GM23338 (cell line): ENCODE measurements around the gene ALKBH8. TPM values are rescaled to one million over a fixed set of nuclear protein-coding genes. Genes with fewer than 3 reads are reported as not detected.

Source experiments
- ATAC-seq: fragments of 200-7000 bp; cut with Tn5 transposase; 3 replicates; pipeline ENCODE4 v1.9.1; 2020
- DNase-seq: peaks from one replicate; pipeline ENCODE4 v3.0.0-alpha.2; 2015; ENCODE audit warnings: low spot score
- H2AFZ ChIP-seq: fragments of 200-600 bp; sonication (generic); 2 replicates; pipeline ENCODE4 v1.8.0; 2016; ENCODE audit warnings: antibody characterized with exemption, mild to moderate bottlenecking, moderate library complexity
- H3F3A ChIP-seq: fragments of 200-600 bp; sonication (generic); replicated peaks from 2 replicates; pipeline ENCODE4 v1.8.0; 2017; ENCODE audit warnings: antibody characterized with exemption, mixed run types, low read depth
- H3K27ac ChIP-seq: fragments of 200-600 bp; sonication (generic); 2 replicates; pipeline ENCODE4 v1.6.1; 2016; ENCODE audit warnings: low read depth
- H3K27me3 ChIP-seq: fragments of 200-600 bp; sonication (generic); 2 replicates; pipeline ENCODE4 v1.8.0; 2016; ENCODE audit warnings: mild to moderate bottlenecking, mixed run types, moderate library complexity; ENCODE audit not compliant: insufficient read depth
- H3K36me3 ChIP-seq: fragments of 200-600 bp; sonication (generic); 2 replicates; pipeline ENCODE4 v1.8.0; 2016; ENCODE audit warnings: mild to moderate bottlenecking; ENCODE audit not compliant: insufficient read depth
- H3K4me1 ChIP-seq: fragments of 200-600 bp; sonication (generic); 2 replicates; pipeline ENCODE4 v1.8.0; 2016; ENCODE audit warnings: mild to moderate bottlenecking, moderate library complexity; ENCODE audit not compliant: insufficient read depth
- H3K4me2 ChIP-seq: fragments of 200-600 bp; sonication (generic); 2 replicates; pipeline ENCODE4 v1.7.1; 2017; ENCODE audit warnings: mixed run types
- H3K4me3 ChIP-seq: fragments of 200-600 bp; sonication (generic); 2 replicates; pipeline ENCODE4 v1.6.1; 2016; ENCODE audit warnings: mixed run types
- H3K79me2 ChIP-seq: fragments of 200-600 bp; sonication (generic); replicated peaks from 2 replicates; pipeline ENCODE4 v1.8.0; 2017; ENCODE audit warnings: mild to moderate bottlenecking; ENCODE audit not compliant: insufficient read depth
- H3K9me2 ChIP-seq: fragments of 200-600 bp; sonication (generic); 2 replicates; pipeline ENCODE4 v1.8.0; 2017; ENCODE audit not compliant: insufficient read depth
- H4K20me1 ChIP-seq: fragments of 200-600 bp; sonication (generic); replicated peaks from 2 replicates; pipeline ENCODE4 v1.8.0; 2017; ENCODE audit warnings: mild to moderate bottlenecking; ENCODE audit not compliant: insufficient read depth
- H3K27ac Mint-ChIP-seq: 2 replicates; pipeline ENCODE4 v1.8.0; 2020; ENCODE audit warnings: inconsistent platforms, mild to moderate bottlenecking, moderate library complexity, mixed read lengths
- H3K27me3 Mint-ChIP-seq: 3 replicates; pipeline ENCODE4 v1.8.0; 2022; ENCODE audit warnings: low read depth, mild to moderate bottlenecking, moderate library complexity, mixed read lengths, inconsistent platforms; ENCODE audit not compliant: insufficient read depth, poor library complexity
- H3K36me3 Mint-ChIP-seq: 3 replicates; pipeline ENCODE4 v1.8.0; 2021; ENCODE audit warnings: low read depth, mild to moderate bottlenecking, inconsistent platforms, moderate library complexity, mixed read lengths
- H3K4me1 Mint-ChIP-seq: 3 replicates; pipeline ENCODE4 v1.8.0; 2020; ENCODE audit warnings: mild to moderate bottlenecking, inconsistent platforms, mixed read lengths
- H3K4me3 Mint-ChIP-seq: 3 replicates; pipeline ENCODE4 v1.8.0; 2021; ENCODE audit warnings: moderate library complexity, mild to moderate bottlenecking, inconsistent platforms, mixed read lengths
- H3K9me3 Mint-ChIP-seq: 3 replicates; pipeline ENCODE4 v1.8.0; 2020; ENCODE audit warnings: moderate library complexity, mild to moderate bottlenecking, inconsistent platforms, mixed read lengths
- CREB1 ChIP-seq: fragments of 250-450 bp; sonication (Bioruptor Pico); IDR thresholded peaks from 2 replicates; pipeline ENCODE4 v1.5.0; 2020; ENCODE audit warnings: low read depth, mild to moderate bottlenecking, moderate library complexity
- CTCF ChIP-seq, 2 experiments: fragments of 200-600 bp in 1 of 2; sonication (generic) in 1 of 2; conservative IDR thresholded peaks; 2 replicates each; pipeline versions ENCODE4 v1.5.1 to v1.6.1; 2016 to 2017; ENCODE audit warnings: antibody characterized with exemption in 2 of 2, low read depth in 2 of 2, mild to moderate bottlenecking in 2 of 2, moderate library complexity in 1 of 2
- ETS1 ChIP-seq: IDR thresholded peaks from 2 replicates; pipeline ENCODE4 v1.6.1; 2016; ENCODE audit warnings: antibody characterized with exemption
- EZH2 ChIP-seq: fragments of 200-600 bp; sonication (generic); IDR thresholded peaks from one replicate; pipeline ENCODE4 v1.8.0; 2017; ENCODE audit warnings: antibody characterized with exemption, mild to moderate bottlenecking, low read depth; ENCODE audit not compliant: unreplicated experiment
- EZH2phosphoT487 ChIP-seq: fragments of 200-600 bp; sonication (generic); IDR thresholded peaks from one replicate; pipeline ENCODE4 v1.8.1; 2018; ENCODE audit warnings: antibody characterized with exemption; ENCODE audit not compliant: unreplicated experiment
- JUNB ChIP-seq: IDR thresholded peaks from one replicate; pipeline ENCODE4 v1.6.1; 2016; ENCODE audit warnings: antibody characterized with exemption; ENCODE audit not compliant: unreplicated experiment
- NANOG ChIP-seq: IDR thresholded peaks from 2 replicates; pipeline ENCODE4 v1.6.1; 2016; ENCODE audit warnings: antibody characterized with exemption, borderline replicate concordance
- POLR2AphosphoS5 ChIP-seq: IDR thresholded peaks from 2 replicates; pipeline ENCODE4 v1.6.1; 2016; ENCODE audit warnings: antibody characterized with exemption, low read depth
- REST ChIP-seq: IDR thresholded peaks from one replicate; pipeline ENCODE4 v1.6.1; 2018; ENCODE audit warnings: antibody characterized with exemption; ENCODE audit not compliant: unreplicated experiment
- STAT1 ChIP-seq: IDR thresholded peaks from one replicate; pipeline ENCODE4 v1.6.1; 2016; ENCODE audit warnings: antibody characterized with exemption; ENCODE audit not compliant: unreplicated experiment
- ZNF114 ChIP-seq: fragments of 250-450 bp; sonication (Bioruptor Pico); IDR thresholded peaks from 2 replicates; pipeline ENCODE4 v1.5.0; 2020; ENCODE audit warnings: mild to moderate bottlenecking, moderate library complexity
- ZNF331 ChIP-seq: fragments of 250-450 bp; sonication (Bioruptor Pico); IDR thresholded peaks from 2 replicates; pipeline ENCODE4 v1.5.0; 2020; ENCODE audit warnings: low read depth, mild to moderate bottlenecking, moderate library complexity
- ZNF462 ChIP-seq: fragments of 250-450 bp; sonication (Bioruptor Pico); IDR thresholded peaks from 2 replicates; pipeline ENCODE4 v1.5.0; 2020; ENCODE audit warnings: mild to moderate bottlenecking, moderate library complexity
- polyA plus RNA-seq: library from polyadenylated mRNA; unstranded; fragments of >200 nt; fragmentation: Nextera tagmentation; extraction: Ambion mirVana; gene quantifications from 2 replicates; pipeline ENCODE4 v1.2.1, GENCODE V29; 2016
- total RNA-seq: library from RNA; depleted of rRNA; stranded (reverse); fragments of >200 nt; shearing (Covaris generic); gene quantifications from 2 replicates; pipeline ENCODE4 v1.2.3, GENCODE V29; 2014

ALKBH8 gene
- total and polyA plus RNA-seq, 2 experiments from 2014 or later = 8.9 to 14.2 TPM

GRCh38 chr11:107496011-107496410, 69.5 kb downstream of the ALKBH8 start:
- no peak overlapping the region for H3K27ac ChIP-seq
- no peak overlapping the region for H3K27ac Mint-ChIP-seq
- ATAC-seq (no peak), DNase-seq (no peak)
- H3K27me3 Mint-ChIP-seq = no peaks in the 10 kb centered on the region
- H3K4me3 Mint-ChIP-seq = no peak overlapping the region
- no peaks in the 10 kb centered on the region for H3K27me3 ChIP-seq
- H3K9me2 ChIP-seq = no peaks in the 10 kb centered on the region
- H3K4me1 Mint-ChIP-seq = no peaks in the 10 kb centered on the region
- no peaks in the 10 kb centered on the region for H3K36me3 ChIP-seq
- no peaks in the 10 kb centered on the region for H3K79me2 ChIP-seq
- no peaks in the 10 kb centered on the region for H3K4me1 ChIP-seq
- peaks cover 4% of the 10 kb centered on the region; the same call in 2 of the 3 replicates for H3K9me3 Mint-ChIP-seq
- H3K4me3 ChIP-seq = no peak overlapping the region
- H3K4me2 ChIP-seq = no peak overlapping the region
- H3K36me3 Mint-ChIP-seq = peaks cover 9% of the 10 kb centered on the region
- H2AFZ ChIP-seq = no peak overlapping the region
- H3F3A ChIP-seq = no peaks in the 10 kb centered on the region
- no peaks in the 10 kb centered on the region for H4K20me1 ChIP-seq
- TF ChIP-seq NANOG = no peak
- TF ChIP-seq ZNF462 (CRISPR knock-in tag) = no peak
- TF ChIP-seq POLR2AphosphoS5 = no peak
- TF ChIP-seq STAT1 = no peak
- no peak for TF ChIP-seq CTCF (conservative IDR thresholded peaks at IDR 0.05; ENCODE audit: low read depth in 2 of 2)
- TF ChIP-seq ETS1 = no peak
- no peak for TF ChIP-seq ZNF331 (CRISPR knock-in tag)
- no peak for TF ChIP-seq REST
- TF ChIP-seq JUNB = no peak
- no peak for TF ChIP-seq ZNF114
- no peak for TF ChIP-seq EZH2phosphoT487
- TF ChIP-seq EZH2 = no peak
- TF ChIP-seq CREB1 (CRISPR knock-in tag) = no peak
